ENCODE results near the gene PLTP.

Gene PLTP

DNA sequence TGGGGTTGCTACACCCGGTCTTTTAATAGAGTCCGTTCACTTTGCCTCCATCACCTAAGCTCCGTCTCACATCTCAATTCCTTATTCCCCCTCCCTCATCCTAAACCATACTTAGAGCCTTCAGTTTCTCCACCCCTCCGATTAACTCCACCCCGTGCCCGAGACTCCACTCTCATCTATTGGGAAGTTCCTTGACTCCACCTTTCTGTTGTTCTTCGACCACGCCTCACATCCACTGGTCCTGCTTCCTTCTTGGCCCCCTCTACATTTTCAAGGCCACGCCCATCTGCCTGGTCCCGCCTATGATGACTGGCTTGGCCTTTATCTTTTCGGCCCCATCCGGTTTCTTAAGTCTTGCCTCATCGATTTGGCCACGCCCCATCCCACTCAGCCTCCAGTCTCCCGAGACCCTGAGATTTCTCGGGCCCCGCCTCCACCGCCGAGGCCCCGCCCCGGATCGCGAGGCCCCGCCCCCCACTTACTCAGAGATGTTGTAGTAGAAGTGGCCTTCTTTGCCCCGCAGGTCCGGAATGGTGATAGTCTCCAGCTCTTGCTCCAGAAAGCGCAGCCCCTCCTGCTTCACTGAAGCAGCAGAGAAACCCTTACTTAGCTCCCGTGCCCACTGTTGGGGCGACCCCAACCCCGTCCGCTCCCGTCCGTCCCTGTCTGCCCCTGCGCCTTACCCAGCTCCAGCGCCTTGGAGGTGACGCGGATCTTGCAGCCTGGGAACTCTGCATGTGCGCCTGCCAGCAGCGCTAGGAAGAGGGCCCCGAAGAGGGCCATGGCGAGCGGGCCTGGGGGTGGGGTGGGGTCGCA is 1.1 kb downstream of the PLTP start:
- peak overlapping the region; percentile 49 for H3K4me3 ChIP-seq (ENCODE audit: low read depth, low read length)
- TF ChIP-seq, protein P1, sequence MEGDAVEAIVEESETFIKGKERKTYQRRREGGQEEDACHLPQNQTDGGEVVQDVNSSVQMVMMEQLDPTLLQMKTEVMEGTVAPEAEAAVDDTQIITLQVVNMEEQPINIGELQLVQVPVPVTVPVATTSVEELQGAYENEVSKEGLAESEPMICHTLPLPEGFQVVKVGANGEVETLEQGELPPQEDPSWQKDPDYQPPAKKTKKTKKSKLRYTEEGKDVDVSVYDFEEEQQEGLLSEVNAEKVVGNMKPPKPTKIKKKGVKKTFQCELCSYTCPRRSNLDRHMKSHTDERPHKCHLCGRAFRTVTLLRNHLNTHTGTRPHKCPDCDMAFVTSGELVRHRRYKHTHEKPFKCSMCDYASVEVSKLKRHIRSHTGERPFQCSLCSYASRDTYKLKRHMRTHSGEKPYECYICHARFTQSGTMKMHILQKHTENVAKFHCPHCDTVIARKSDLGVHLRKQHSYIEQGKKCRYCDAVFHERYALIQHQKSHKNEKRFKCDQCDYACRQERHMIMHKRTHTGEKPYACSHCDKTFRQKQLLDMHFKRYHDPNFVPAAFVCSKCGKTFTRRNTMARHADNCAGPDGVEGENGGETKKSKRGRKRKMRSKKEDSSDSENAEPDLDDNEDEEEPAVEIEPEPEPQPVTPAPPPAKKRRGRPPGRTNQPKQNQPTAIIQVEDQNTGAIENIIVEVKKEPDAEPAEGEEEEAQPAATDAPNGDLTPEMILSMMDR (IDR thresholded peaks at IDR 0.05; ENCODE audit: low read depth, low read length, missing control alignments): no peak
- DNase-seq (ENCODE audit: low read depth): peak; percentile 99
- in situ Hi-C loops (cut with HindIII; ENCODE audit: low sequenced_read_pairs): no loop called here

DNA sequence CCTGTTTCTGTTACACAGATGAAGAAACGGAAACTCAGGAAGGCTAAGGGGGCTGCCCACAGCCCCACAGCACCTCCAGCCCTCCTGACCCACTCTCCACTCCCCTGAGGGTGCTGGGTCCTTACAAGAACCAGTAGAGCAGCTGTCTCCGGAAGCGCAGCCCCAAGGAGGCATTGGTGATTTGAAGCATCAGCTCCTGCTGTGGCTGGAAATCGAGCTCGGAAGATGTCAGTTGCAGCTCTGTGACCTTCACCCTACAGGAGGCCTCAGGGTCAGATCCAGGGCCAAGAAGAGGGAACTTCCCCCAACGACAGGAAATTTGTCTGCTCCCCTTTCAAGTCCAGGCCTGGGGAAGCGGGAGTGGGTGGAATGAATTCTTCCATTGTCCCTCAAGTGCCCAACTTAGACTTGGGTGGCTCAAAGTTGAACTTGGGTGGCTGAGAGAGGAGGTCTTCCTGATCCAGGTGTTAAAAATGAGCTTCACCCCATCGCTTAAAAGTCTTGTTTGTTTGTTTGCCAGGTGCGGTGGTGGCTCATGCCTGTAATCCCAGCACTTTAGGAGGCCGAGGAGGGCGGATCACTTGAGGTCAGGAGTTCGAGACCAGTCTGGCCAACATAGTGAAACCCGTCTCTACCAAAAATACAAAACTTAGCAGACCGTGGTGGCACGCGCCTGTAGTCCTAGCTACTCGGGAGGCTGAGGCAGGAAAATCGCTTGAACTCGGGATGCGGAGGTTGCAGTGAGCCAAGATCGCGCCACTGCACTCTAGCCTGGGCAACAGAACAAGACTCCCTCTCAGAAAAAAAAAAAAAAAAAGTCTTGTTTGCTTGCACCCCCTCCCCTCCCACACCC is 1.9 kb downstream of the PLTP start:
- peak overlapping the region; percentile 18 for H3K4me3 ChIP-seq (ENCODE audit: low read depth, low read length)
- no peak for DNase-seq (ENCODE audit: low read depth)
- in situ Hi-C loops (cut with HindIII; ENCODE audit: low sequenced_read_pairs): no loop called here
- TF ChIP-seq, protein P1 (IDR thresholded peaks at IDR 0.05; ENCODE audit: low read depth, low read length, missing control alignments): no peak

DNA sequence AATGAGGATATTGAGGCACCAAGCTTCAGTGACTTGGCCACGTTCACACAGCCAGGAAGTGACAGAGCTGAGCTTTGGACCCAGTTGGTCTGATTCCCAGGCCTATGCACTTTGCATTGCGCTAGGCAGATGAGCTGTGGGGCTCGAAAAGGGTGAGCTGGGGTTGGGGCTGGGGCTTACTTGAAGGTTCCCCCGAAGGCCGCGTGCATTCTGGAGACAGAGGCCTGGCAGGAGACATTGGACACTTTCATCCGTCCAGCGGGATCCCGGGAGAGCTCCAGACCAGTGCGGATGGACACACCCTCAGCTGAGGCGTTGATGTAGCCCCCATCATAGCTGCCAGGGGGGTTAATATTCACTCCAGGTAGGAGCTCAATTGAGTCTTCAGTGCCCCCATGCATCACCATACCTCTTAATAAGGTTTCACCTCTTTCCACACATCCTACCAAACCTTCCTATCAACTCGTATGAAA is 2.6 kb downstream of the PLTP start:
- TF ChIP-seq, protein P1 (IDR thresholded peaks at IDR 0.05; ENCODE audit: low read depth, low read length, missing control alignments): no peak
- H3K4me3 ChIP-seq (ENCODE audit: low read depth, low read length): no peak overlapping the region
- DNase-seq (ENCODE audit: low read depth): no peak
- in situ Hi-C loops (cut with HindIII; ENCODE audit: low sequenced_read_pairs): no loop called here

DNA sequence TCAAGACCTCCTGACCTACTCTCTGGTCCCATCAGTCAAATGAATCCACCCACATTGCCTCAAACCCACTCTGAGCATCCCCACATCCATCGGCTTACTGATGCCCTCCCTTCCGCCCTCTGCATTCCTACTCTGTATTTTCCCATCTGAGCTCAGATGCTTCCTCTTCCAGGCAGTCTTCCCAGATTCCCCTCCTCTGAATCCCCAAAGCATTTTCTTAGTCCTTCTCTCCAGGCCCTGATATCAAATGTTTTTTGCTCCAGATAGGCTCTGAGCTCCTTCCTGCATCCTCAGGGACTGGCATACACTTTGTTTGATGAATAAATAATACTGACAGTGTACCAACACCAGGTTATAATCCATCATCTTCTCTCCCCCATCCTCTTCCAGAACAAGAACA is 3.9 kb downstream of the PLTP start:
- no peak for DNase-seq (ENCODE audit: low read depth)
- in situ Hi-C loops (cut with HindIII; ENCODE audit: low sequenced_read_pairs): no loop called here
- TF ChIP-seq, protein P1 (IDR thresholded peaks at IDR 0.05; ENCODE audit: low read depth, low read length, missing control alignments): no peak
- no peak overlapping the region for H3K4me3 ChIP-seq (ENCODE audit: low read depth, low read length)

DNA sequence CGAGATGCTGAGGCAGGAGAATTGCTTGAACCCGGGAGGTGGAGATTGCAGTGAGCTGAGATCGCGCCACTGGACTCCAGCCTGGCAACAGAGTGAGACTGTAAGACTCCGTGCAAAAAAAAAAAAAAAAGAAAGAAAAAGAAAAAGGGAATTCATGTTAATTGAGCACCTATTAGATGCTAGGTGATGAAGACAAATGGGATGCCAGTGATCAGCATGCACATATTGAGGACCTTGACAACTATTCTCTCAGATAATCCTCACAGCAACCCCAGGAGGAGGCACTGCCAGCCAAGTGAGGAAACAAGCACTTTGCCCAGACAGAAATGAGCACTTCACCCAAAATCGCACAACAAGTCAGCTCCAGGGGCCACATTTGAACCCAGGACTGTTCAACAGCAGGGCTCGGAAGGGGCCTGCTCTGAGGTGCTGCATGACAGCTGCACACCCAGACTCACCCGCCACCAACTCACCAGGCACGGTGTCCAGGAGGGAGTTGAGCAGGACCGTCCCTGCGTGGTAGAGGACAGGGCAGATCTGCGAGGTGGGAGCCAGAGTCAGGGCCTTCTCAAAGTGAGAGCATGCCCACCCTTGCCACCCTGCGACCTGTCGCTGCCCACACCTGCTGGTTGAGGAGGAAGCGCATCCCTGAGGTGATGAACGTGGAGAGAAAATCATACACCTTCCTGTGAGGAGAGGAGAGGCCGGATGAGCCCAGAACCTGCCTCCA is 4.6 kb downstream of the PLTP start:
- H3K4me3 ChIP-seq (ENCODE audit: low read depth, low read length): no peak overlapping the region
- no peak for DNase-seq (ENCODE audit: low read depth)
- TF ChIP-seq, protein P1 (IDR thresholded peaks at IDR 0.05; ENCODE audit: low read depth, low read length, missing control alignments): no peak
- in situ Hi-C loops (cut with HindIII; ENCODE audit: low sequenced_read_pairs): no loop called here

DNA sequence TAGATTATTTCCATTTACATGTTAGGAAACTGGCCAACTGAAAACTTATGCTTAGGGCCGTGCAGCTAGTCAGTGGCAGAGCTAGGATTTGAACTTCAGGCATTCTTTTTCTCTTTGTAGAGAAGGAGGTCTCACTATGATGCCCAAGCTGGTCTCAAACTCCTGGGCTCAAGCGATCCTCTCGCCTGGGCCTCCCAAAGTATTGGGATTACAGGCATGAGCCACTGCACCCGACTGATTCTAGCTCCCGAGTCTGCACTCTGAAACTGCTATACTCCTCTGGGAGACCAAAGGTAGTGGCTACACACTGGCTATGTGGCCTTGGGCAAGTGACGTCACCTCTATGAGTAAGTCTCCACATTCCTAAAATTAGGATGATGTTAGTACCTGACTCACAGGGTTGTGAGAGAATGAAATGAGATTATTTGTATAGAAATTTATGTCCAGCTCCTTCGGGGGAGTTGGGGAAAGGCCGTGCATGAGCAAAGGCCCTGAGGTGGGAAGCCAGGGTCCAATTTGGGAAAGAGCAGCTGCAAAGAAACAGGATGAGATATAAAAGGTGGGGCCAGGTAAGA is 6.4 kb downstream of the PLTP start:
- no peak for DNase-seq (ENCODE audit: low read depth)
- in situ Hi-C loops (cut with HindIII; ENCODE audit: low sequenced_read_pairs): no loop called here
- no peak overlapping the region for H3K4me3 ChIP-seq (ENCODE audit: low read depth, low read length)
- TF ChIP-seq, protein P1 (IDR thresholded peaks at IDR 0.05; ENCODE audit: low read depth, low read length, missing control alignments): no peak
